HCT116 (cell line): ENCODE measurements around the gene ACSM5. TPM values are rescaled to one million over a fixed set of nuclear protein-coding genes. Genes with fewer than 3 reads are reported as not detected.

Experiments used
- ATAC-seq: fragments of 200-7000 bp; cut with Tn5 transposase; 2 replicates; pipeline ENCODE4 v1.9.1; 2020; ENCODE audit warnings: mild to moderate bottlenecking, moderate library complexity
- BruUV-seq: library from RNA; stranded (reverse); fragments of 400-500 nt; replicated peaks from 2 replicates; lab custom pipeline; 2021; lab: Mats Ljungman, UMichigan
- CTCF ChIA-PET: fragments of 300-600 bp; sonication (Branson Sonifier 250); formaldehyde crosslinking; loops from one replicate; lab custom pipeline; 2021; ENCODE audit warnings: antibody characterized with exemption; lab: Charles Lee
- POLR2A ChIA-PET: fragments of 300-600, 350-600 bp; sonication (Branson Sonifier 250); formaldehyde crosslinking; loops from one replicate; lab custom pipeline; 2021; ENCODE audit warnings: antibody characterized with exemption; lab: Charles Lee
- RAD21 ChIA-PET, 2 experiments: fragments of 300-600 bp; sonication (Branson Sonifier 250); formaldehyde crosslinking; loops; one replicate each; lab custom pipeline; 2023; ENCODE audit warnings: low total read pairs in 2 of 2; ENCODE audit not compliant: uncharacterized antibody in 2 of 2, unreplicated experiment in 2 of 2, low non-redundant PET in 1 of 2; lab: Charles Lee
- DNase-seq: peaks from one replicate; pipeline ENCODE4 v3.0.0-alpha.2; 2010; ENCODE audit warnings: low read depth, low spot score
- H2AFZ ChIP-seq: fragments of 200-600 bp; shearing (Covaris generic), sonication (generic); 2 replicates; pipeline ENCODE4 v1.6.1; 2017; ENCODE audit warnings: low read depth, mixed run types, mixed read lengths, antibody characterized with exemption, low read length; ENCODE audit not compliant: poor library complexity, severe bottlenecking
- H3K27ac ChIP-seq: 2 replicates; pipeline ENCODE4 v1.5.1; 2012; ENCODE audit warnings: low read depth, low read length
- H3K27me3 ChIP-seq: fragments of 200-600 bp; sonication (generic); 2 replicates; pipeline ENCODE4 v1.6.1; 2016; ENCODE audit warnings: mixed run types, low read length, mixed read lengths; ENCODE audit not compliant: insufficient read depth
- H3K36me3 ChIP-seq, 2 experiments: fragments of 200-500 bp in 1 of 2; fragments of 200-600 bp in 1 of 2; sonication (Bioruptor generic) in 1 of 2; sonication (generic) in 1 of 2; 2 replicates each; pipeline versions ENCODE4 v1.5.1 to v1.6.1; 2014 to 2016; ENCODE audit warnings: low read length in 2 of 2, inconsistent platforms in 1 of 2, mixed read lengths in 1 of 2, mixed run types in 1 of 2; ENCODE audit not compliant: insufficient read depth in 2 of 2, control insufficient read depth in 1 of 2
- H3K4me1 ChIP-seq, 2 experiments: fragments of 200-600 bp in 1 of 2; sonication (generic) in 1 of 2; 2 replicates each; pipeline versions ENCODE4 v1.5.1 to v1.6.1; 2012 to 2017; ENCODE audit warnings: low read length in 2 of 2, inconsistent platforms in 1 of 2, mild to moderate bottlenecking in 1 of 2, mixed read lengths in 1 of 2, mixed run types in 1 of 2, moderate library complexity in 1 of 2; ENCODE audit not compliant: insufficient read depth in 2 of 2, control insufficient read depth in 1 of 2
- H3K4me2 ChIP-seq: fragments of 200-600 bp; sonication (generic); 2 replicates; pipeline ENCODE4 v1.6.1; 2017; ENCODE audit warnings: mixed run types, low read length, mixed read lengths
- H3K4me3 ChIP-seq, 2 experiments: fragments of 200-600 bp in 1 of 2; sonication (generic) in 1 of 2; replicated peaks in 1 of 2; 2 replicates each; pipeline ENCODE4 v1.5.1; 2011 to 2016; ENCODE audit warnings: low read length in 2 of 2, control low read depth in 1 of 2, low read depth in 1 of 2, mild to moderate bottlenecking in 1 of 2, mixed read lengths in 1 of 2, mixed run types in 1 of 2
- H3K79me2 ChIP-seq: fragments of 200-600 bp; sonication (generic); 2 replicates; pipeline ENCODE4 v1.6.1; 2017; ENCODE audit warnings: mild to moderate bottlenecking, mixed run types, low read length, moderate library complexity, mixed read lengths; ENCODE audit not compliant: insufficient read depth
- H3K9ac ChIP-seq: fragments of 200-600 bp; sonication (generic); 2 replicates; pipeline ENCODE4 v1.6.1; 2016; ENCODE audit warnings: low read length, mixed read lengths
- H3K9me2 ChIP-seq: fragments of 200-600 bp; sonication (generic), shearing (Covaris generic); 2 replicates; pipeline ENCODE4 v1.6.1; 2017; ENCODE audit warnings: mixed run types, mild to moderate bottlenecking, moderate library complexity; ENCODE audit not compliant: insufficient read depth
- H3K9me3 ChIP-seq, 2 experiments: fragments of 200-500 bp in 1 of 2; fragments of 200-600 bp in 1 of 2; sonication (Bioruptor generic) in 1 of 2; sonication (generic) in 1 of 2; 2 replicates each; pipeline ENCODE4 v1.6.1; 2014 to 2017; ENCODE audit warnings: low read length in 2 of 2, mixed read lengths in 2 of 2, inconsistent platforms in 1 of 2, low read depth in 1 of 2, mild to moderate bottlenecking in 1 of 2, mixed run types in 1 of 2, moderate library complexity in 1 of 2; ENCODE audit not compliant: control insufficient read depth in 1 of 2, insufficient read depth in 1 of 2
- H4K20me1 ChIP-seq: fragments of 200-600 bp; sonication (generic), shearing (Covaris generic); 2 replicates; pipeline ENCODE4 v1.6.1; 2017; ENCODE audit warnings: mixed run types, mild to moderate bottlenecking, moderate library complexity; ENCODE audit not compliant: insufficient read depth
- CBX3 ChIP-seq: IDR thresholded peaks from 2 replicates; pipeline ENCODE4 v1.6.1; 2012; ENCODE audit warnings: low read depth
- ELF1 ChIP-seq: IDR thresholded peaks from 2 replicates; pipeline ENCODE4 v1.6.1; 2012; ENCODE audit warnings: low read depth, borderline replicate concordance
- FOSL1 ChIP-seq: IDR thresholded peaks from 2 replicates; pipeline ENCODE4 v1.6.1; 2012; ENCODE audit warnings: low read depth
- JUND ChIP-seq: IDR thresholded peaks from 2 replicates; pipeline ENCODE4 v1.6.1; 2012
- RAD21 ChIP-seq: IDR thresholded peaks from 2 replicates; pipeline ENCODE4 v1.6.1; 2012; ENCODE audit warnings: low read depth, mild to moderate bottlenecking
- SRF ChIP-seq: IDR thresholded peaks from 2 replicates; pipeline ENCODE4 v1.6.1; 2012; ENCODE audit warnings: low read depth
- YY1 ChIP-seq: IDR thresholded peaks from 2 replicates; pipeline ENCODE4 v1.6.1; 2011; ENCODE audit warnings: low read length, low read depth, moderate library complexity, mild to moderate bottlenecking; ENCODE audit not compliant: insufficient replicate concordance; ENCODE audit errors: extremely low read depth
- intact Hi-C: fragments of 100-400 bp; cut with micrococcal nuclease; formaldehyde crosslinking; loops from 2 replicates; pipeline ENCODE4 v1.10.0; 2022
- total RNA-seq: library from RNA; stranded (reverse); gene quantifications from one replicate; pipeline ENCODE4 v1.2.1, GENCODE V29; 2021; ENCODE audit not compliant: unreplicated experiment
- TF ChIP-seq, protein P1 (sequence below), 3 experiments: fragments of 200-600 bp in 1 of 3; sonication (generic) in 1 of 3; IDR thresholded peaks in 2 of 3; conservative IDR thresholded peaks in 1 of 3; 2 replicates each; pipeline ENCODE4 v1.5.1; 2012 to 2017; ENCODE audit warnings: low read depth in 2 of 3, low read length in 2 of 3, antibody characterized with exemption in 1 of 3, borderline replicate concordance in 1 of 3, control low read depth in 1 of 3, mild to moderate bottlenecking in 1 of 3, mixed read lengths in 1 of 3, mixed run types in 1 of 3, moderate library complexity in 1 of 3; ENCODE audit not compliant: insufficient read depth in 1 of 3

Gene ACSM5
- total RNA-seq, 1 experiment from 2014 or later: not detected

DNA sequence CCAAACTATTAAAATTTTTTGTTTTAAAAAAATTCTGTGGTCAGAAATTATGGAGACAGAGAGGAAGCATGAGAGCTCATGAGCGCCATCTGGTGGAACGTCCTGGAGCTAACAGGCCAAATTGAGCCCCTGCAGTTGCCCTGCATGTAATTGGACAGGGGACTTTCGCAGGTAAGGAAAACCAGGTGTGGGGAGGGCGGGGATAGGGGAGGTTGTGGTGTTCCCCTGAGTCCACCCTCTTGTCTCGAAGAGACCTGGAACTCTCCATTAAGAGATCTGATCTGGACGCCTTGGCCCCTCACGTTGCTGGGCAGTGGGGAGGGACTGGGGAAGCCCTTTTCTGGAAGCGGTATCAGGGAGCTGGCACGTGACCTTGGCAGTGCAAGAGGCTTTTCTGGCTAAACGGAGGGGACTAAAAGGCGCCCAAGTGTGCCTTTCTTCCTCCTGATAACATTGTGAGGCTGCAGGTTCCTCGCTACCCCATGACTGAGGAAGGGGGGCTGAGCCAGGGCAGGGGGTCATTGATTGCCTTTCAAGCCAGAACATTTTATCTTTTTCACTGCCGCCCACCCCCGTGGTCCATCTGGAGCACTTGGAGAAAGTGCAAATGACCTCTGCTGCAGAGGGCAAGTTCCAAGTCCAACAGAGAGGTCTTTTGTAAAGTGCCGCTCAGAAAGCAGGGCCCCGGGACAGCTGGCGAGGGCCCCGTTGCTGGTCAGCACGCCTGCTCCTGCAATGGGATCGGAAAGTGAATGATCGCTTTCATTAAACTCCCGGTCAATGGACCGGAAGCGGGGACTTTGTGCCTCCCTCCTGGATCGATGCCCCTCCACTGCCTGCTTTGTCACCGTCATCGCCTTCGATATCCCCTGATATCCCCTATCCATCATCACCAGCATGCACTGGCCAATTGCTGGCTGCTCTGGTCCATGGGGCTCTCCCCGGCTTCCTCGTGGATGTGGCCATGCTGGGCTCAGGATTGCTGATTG is 23.2 kb upstream of the ACSM5 start:
- H3K4me2 ChIP-seq: no peak overlapping the region
- no peak overlapping the region for H3K4me3 ChIP-seq
- ATAC-seq (peak; percentile 73), DNase-seq (peak; percentile 35)
- RAD21 ChIA-PET: interaction anchor here (0.5 to 2.4 kb wide), 10 partner anchors 83 to 786 kb away, joined by 3 to 11 read pairs (median 4); no protein-coding TSS in a partner anchor
- no peak overlapping the region for H2AFZ ChIP-seq
- BruUV-seq: no TSS peak
- H3K27ac ChIP-seq: no peak overlapping the region
- H3K79me2 ChIP-seq: no peaks in the 10 kb centered on the region
- H3K27me3 ChIP-seq: no peaks in the 10 kb centered on the region
- CTCF ChIA-PET: interaction anchor here (0.6 to 4.7 kb wide), 18 partner anchors 8 to 1868 kb away, joined by 3 to 124 read pairs (median 4); partner anchors contain the start of gene VPS35L
- H3K9ac ChIP-seq: no peak overlapping the region
- no peaks in the 10 kb centered on the region for H3K4me1 ChIP-seq
- TF ChIP-seq CBX3 (no peak), RAD21 (peak; percentile 60)
- TF ChIP-seq, protein P1, sequence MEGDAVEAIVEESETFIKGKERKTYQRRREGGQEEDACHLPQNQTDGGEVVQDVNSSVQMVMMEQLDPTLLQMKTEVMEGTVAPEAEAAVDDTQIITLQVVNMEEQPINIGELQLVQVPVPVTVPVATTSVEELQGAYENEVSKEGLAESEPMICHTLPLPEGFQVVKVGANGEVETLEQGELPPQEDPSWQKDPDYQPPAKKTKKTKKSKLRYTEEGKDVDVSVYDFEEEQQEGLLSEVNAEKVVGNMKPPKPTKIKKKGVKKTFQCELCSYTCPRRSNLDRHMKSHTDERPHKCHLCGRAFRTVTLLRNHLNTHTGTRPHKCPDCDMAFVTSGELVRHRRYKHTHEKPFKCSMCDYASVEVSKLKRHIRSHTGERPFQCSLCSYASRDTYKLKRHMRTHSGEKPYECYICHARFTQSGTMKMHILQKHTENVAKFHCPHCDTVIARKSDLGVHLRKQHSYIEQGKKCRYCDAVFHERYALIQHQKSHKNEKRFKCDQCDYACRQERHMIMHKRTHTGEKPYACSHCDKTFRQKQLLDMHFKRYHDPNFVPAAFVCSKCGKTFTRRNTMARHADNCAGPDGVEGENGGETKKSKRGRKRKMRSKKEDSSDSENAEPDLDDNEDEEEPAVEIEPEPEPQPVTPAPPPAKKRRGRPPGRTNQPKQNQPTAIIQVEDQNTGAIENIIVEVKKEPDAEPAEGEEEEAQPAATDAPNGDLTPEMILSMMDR (IDR thresholded peaks at IDR 0.05 in 2 of 3, conservative IDR thresholded peaks at IDR 0.05 in 1 of 3; ENCODE audit: borderline replicate concordance in 1 of 3, insufficient read depth in 1 of 3, low read depth in 2 of 3, low read length in 2 of 3): peak; percentile 53 to 83 (median 81)
- TF ChIP-seq, all 23 proteins: peak for 2
- intact Hi-C loops: no loop called here
- H3K9me3 ChIP-seq: no peaks in the 10 kb centered on the region
- POLR2A ChIA-PET: no interaction called here
- H3K9me2 ChIP-seq: no peaks in the 10 kb centered on the region
- H3K36me3 ChIP-seq: no peaks in the 10 kb centered on the region
- no peaks in the 10 kb centered on the region for H4K20me1 ChIP-seq

DNA sequence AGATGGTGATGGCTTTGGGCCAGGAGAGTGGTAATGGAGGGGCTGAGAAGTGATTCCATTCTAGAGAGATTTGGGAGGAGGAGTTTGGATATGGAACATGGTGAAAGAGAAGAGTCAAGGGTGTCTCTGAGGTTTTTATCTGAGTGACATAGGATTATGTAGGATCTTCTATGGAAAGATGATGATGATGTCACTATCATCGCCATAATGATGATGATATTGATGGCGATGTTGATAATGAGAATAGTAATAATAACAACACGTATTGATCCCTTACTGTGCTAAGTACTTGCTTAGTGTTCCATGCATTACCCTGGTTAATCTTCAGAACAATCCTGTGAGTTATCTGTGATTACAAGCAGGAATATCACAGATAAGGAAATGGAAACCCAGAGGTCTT is 21.4 kb upstream of the ACSM5 start:
- ATAC-seq (no peak), DNase-seq (no peak)
- TF ChIP-seq CBX3 (no peak), SRF (no peak), YY1 (no peak), ELF1 (no peak), FOSL1 (no peak), JUND (no peak)
- TF ChIP-seq, protein P1 (IDR thresholded peaks at IDR 0.05 in 2 of 3, conservative IDR thresholded peaks at IDR 0.05 in 1 of 3; ENCODE audit: borderline replicate concordance in 1 of 3, insufficient read depth in 1 of 3, low read depth in 2 of 3, low read length in 2 of 3): no peak
- no TSS peak for BruUV-seq
- H3K27ac ChIP-seq: no peak overlapping the region
- ChIA-PET RAD21 (no interaction called here), POLR2A (no interaction called here), CTCF (interaction anchor here (3.8 kb wide), 1 partner anchor 489 kb away, joined by 49 read pairs; no protein-coding TSS in a partner anchor)
- H4K20me1 ChIP-seq: no peaks in the 10 kb centered on the region
- no peak overlapping the region for H2AFZ ChIP-seq
- no peaks in the 10 kb centered on the region for H3K9me3 ChIP-seq
- 0 out of 2 replicates have a peak, but pooled peaks cover 6% of the 10 kb centered on the region for H3K27me3 ChIP-seq
- H3K4me2 ChIP-seq: no peak overlapping the region
- no peak overlapping the region for H3K9ac ChIP-seq
- H3K4me3 ChIP-seq: no peak overlapping the region
- intact Hi-C loops: no loop called here
- H3K36me3 ChIP-seq: no peaks in the 10 kb centered on the region
- H3K79me2 ChIP-seq: no peaks in the 10 kb centered on the region
- no peaks in the 10 kb centered on the region for H3K4me1 ChIP-seq
- H3K9me2 ChIP-seq: no peaks in the 10 kb centered on the region
